ENCODE measurements around the gene ZNF385D. TPM values are rescaled to one million over a fixed set of nuclear protein-coding genes. Genes with fewer than 3 reads are reported as not detected.
"Not testable (repeated sequence)": the region's sequence is repeated elsewhere in the genome, so short reads cannot be mapped to it uniquely, and the experiment has no call there.

The ZNF385D gene
- total RNA-seq, 1 donor from 2014 or later, result 1.3 TPM

GRCh38 chr3:21390136-21390535, 360.9 kb downstream of the ZNF385D start:
- no peak for DNase-seq (ENCODE audit: low read depth in 2 of 2)

- DNase-seq (ENCODE audit: low read depth in 2 of 2), result not testable (repeated sequence)
These were observed 363.7 kb downstream of the ZNF385D start for GRCh38 chr3:21387142-21387826.

GRCh38 chr3:21378036-21378435, 373.0 kb downstream of the ZNF385D start:
- not testable (repeated sequence) for DNase-seq (ENCODE audit: low read depth in 2 of 2)

- DNase-seq (ENCODE audit: low read depth in 2 of 2), result no peak
These were observed 373.8 kb downstream of the ZNF385D start for GRCh38 chr3:21377071-21377769.

- no peak for DNase-seq (ENCODE audit: low read depth in 2 of 2)
These were observed 378.7 kb downstream of the ZNF385D start for GRCh38 chr3:21372316-21372715.

Measured in dermis microvascular lymphatic vessel endothelial cell (primary cell).